ENCODE measurements around the gene SBK2. TPM values are rescaled to one million over a fixed set of nuclear protein-coding genes. Genes with fewer than 3 reads are reported as not detected.
A peak's percentile ranks its signal among the peaks of the same experiment; 100 is the strongest.
"Not testable (repeated sequence)": the region's sequence is repeated elsewhere in the genome, so short reads cannot be mapped to it uniquely, and the experiment has no call there.

The SBK2 gene
- total and polyA plus RNA-seq, 7 donors: 0.14 to 13.4 (median 1.1) TPM

GRCh38 chr19:55498246-55498840, 38.6 kb downstream of the SBK2 start:
- Histone ChIP-seq H3K36me3 (ENCODE audit: insufficient read depth in 1 of 2, low read depth in 1 of 2) (peaks cover 0 to 3% of the 10 kb centered on the region in 2 donors), H3K4me3 (no peak overlapping the region), H3K27ac (no peak overlapping the region), H3K9me3 (no peaks in the 10 kb centered on the region), H3K4me1 (no peaks in the 10 kb centered on the region), H3K27me3 (ENCODE audit: insufficient read depth in 3 of 3, low read length in 2 of 3) (peaks cover 0 to 2% (median 0%) of the 10 kb centered on the region in 3 donors)
- no peak for TF ChIP-seq CTCF (IDR thresholded peaks at IDR 0.05)
- 39 to 61% (median 41%) methylated on average over 2 of the region's 2 CpGs for WGBS, 3 donors
- ATAC-seq (no peak), DNase-seq (no peak)
- intact Hi-C loops (cut with DNase I): no loop called here

DNA sequence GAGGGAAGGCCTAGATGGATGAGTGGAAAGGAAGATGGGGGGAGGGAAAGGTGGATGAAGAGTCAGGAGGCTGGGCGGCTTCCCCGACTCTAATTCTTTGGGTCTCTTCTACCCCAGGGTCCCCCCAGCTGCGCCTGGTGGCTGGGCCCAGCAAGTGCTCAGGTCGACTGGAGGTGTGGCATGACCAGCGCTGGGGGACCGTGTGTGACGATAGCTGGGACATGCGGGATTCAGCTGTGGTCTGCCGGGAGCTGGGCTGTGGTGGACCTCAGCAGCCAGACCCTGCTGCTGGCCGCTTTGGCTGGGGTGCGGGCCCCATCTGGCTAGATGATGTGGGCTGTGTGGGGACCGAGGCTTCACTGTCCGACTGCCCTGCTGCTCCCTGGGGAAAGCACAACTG, 39.2 kb downstream of the SBK2 start:
- no peak for ATAC-seq
- Histone ChIP-seq H3K27ac (no peak overlapping the region), H3K36me3 (ENCODE audit: insufficient read depth in 1 of 2, low read depth in 1 of 2) (peaks cover 0 to 3% of the 10 kb centered on the region in 2 donors), H3K4me1 (no peaks in the 10 kb centered on the region), H3K4me3 (no peak overlapping the region), H3K9me3 (no peaks in the 10 kb centered on the region), H3K27me3 (ENCODE audit: insufficient read depth in 3 of 3, low read length in 2 of 3) (peaks cover 0 to 2% (median 0%) of the 10 kb centered on the region in 3 donors)
- WGBS, 3 donors: 80 to 89% (median 85%) methylated on average over 10 to 13 of the region's 13 CpGs
- no peak for TF ChIP-seq CTCF (IDR thresholded peaks at IDR 0.05)
- peak in 1 of 2 donors; percentile 32 for DNase-seq
- intact Hi-C loops (cut with DNase I): no loop called here

GRCh38 chr19:55496820-55497219, 40.1 kb downstream of the SBK2 start:
- H3K27ac ChIP-seq; H3K27me3 ChIP-seq (ENCODE audit: insufficient read depth in 3 of 3, low read length in 2 of 3); H3K9me3 ChIP-seq; ATAC-seq; intact Hi-C loops (cut with DNase I); H3K4me3 ChIP-seq; H3K36me3 ChIP-seq (ENCODE audit: insufficient read depth in 1 of 2, low read depth in 1 of 2); H3K4me1 ChIP-seq; DNase-seq: not testable (repeated sequence)
- 78 to 79% (median 78%) methylated on average over 10 of the region's 10 CpGs for WGBS, 3 donors

DNA sequence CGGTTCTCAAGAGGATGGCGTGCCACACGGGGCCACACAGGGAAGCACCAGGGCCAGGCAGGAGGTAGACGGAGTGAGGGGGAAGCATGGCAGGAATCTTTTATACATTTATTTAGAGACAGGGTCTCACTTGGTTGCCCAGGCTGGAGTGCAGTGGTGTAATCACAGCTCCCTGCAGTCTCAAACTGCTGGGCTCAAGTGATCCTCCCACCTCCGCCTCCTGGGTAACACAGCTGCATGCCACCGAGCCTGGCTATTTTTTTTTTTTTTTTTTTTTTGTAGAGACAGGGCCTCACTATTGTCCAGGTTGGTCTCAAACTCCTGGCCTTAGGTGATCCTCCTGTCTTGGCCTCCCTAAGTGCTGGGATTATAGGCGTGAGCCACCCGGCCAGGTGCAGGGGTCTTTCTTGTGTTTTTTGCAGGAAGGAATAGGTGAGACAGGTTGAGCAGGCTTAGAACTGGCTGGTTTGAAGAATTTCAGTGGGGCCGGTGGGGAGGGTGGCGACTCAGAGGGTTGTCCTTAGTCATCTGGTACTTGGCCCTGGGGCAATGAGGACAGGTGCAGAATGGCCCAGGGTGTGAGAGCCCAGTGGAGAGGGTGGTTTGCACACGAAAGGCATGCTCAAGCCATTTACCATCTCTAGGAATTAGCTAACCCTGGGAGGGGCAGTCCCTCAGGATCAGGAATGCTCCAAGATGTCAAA, 41.1 kb downstream of the SBK2 start:
- TF ChIP-seq CTCF (IDR thresholded peaks at IDR 0.05): no peak
- Histone ChIP-seq H3K27ac (no peak overlapping the region), H3K4me1 (no peaks in the 10 kb centered on the region), H3K9me3 (no peaks in the 10 kb centered on the region), H3K4me3 (no peak overlapping the region), H3K36me3 (ENCODE audit: insufficient read depth in 1 of 2, low read depth in 1 of 2) (peaks cover 0 to 3% of the 10 kb centered on the region in 2 donors), H3K27me3 (ENCODE audit: insufficient read depth in 3 of 3, low read length in 2 of 3) (peaks cover 0 to 2% (median 0%) of the 10 kb centered on the region in 3 donors)
- ATAC-seq (no peak), DNase-seq (no peak)
- 73 to 91% (median 78%) methylated on average over 10 to 11 of the region's 11 CpGs for WGBS, 3 donors
- intact Hi-C loops (cut with DNase I): no loop called here

- H3K4me1 ChIP-seq: no peaks in the 10 kb centered on the region
- intact Hi-C loops (cut with DNase I): no loop called here
- H3K9me3 ChIP-seq: no peaks in the 10 kb centered on the region
- DNase-seq (peak; percentile 74 to 78), ATAC-seq (peak; percentile 20 to 70 (median 42))
- no peak for TF ChIP-seq CTCF (IDR thresholded peaks at IDR 0.05)
- peak overlapping the region; percentile 52 for H3K4me3 ChIP-seq
- peaks cover 0 to 3% of the 10 kb centered on the region in 2 donors for H3K36me3 ChIP-seq (ENCODE audit: insufficient read depth in 1 of 2, low read depth in 1 of 2)
- WGBS, 3 donors: 45 to 57% (median 51%) methylated on average over 15 to 22 of the region's 22 CpGs
- H3K27me3 ChIP-seq (ENCODE audit: insufficient read depth in 3 of 3, low read length in 2 of 3): peaks cover 0 to 5% (median 2%) of the 10 kb centered on the region in 3 donors
- H3K27ac ChIP-seq: peak overlapping the region; percentile 46
These were observed 42.7 kb downstream of the SBK2 start for GRCh38 chr19:55494172-55494761.
